ELR (cell line): ENCODE results near the gene LIPJ.

Experiments used
- DNase-seq: peaks from one replicate; pipeline ENCODE4 v3.0.0-alpha.2; 2015; ENCODE audit warnings: low read depth

LIPJ gene

DNA sequence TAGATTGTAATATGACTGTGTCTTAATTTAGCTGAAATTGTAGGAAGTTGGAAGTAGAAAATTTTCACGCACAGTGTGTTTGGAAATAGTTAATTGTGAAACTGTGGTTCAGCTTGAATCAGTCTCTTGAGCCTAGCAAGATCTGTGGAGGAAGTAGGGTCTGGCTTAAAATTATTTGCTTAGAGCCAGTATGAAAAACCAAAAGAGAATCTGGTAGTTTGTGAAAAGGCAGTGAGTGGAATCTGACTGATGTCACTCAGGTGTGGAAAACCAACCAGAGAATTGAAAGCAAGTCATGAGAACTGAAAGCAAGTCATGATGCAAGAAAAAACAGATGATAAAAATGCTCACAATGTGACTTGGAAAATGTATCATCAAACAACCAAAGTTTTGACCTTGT lies 11.5 kb downstream of the LIPJ start:
- no peak for DNase-seq

DNA sequence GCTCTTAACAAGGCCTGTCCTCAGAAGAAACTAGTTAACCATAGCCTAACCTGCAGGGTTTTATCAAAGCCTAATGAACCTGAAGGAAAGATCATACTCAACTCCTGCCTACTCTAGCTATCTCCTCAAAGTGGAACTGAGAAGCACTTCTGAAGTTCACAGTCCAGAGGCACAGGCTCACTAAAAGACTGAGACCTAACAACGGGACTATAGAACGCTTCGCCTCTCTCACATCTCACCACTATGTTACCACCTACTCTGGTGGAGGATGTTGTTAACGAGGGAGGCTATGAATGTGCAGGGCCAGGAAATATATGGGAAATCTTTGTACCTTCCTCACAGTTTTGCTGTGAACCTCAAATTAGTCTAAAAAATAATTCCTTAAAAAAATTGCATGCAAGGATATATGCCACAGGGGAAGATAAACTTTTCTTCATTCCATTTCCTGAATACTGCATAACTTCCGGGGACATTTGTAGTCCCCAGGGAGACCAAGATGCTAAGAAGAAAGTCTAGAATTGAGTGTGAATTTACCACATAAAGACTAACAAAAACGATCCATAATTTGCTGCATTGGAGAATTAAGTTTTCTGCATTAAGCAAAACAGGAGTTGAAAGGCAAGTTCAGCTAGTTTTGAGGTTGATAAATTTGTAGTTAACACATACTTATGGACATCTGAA lies 21.6 kb downstream of the LIPJ start:
- DNase-seq: no peak

DNA sequence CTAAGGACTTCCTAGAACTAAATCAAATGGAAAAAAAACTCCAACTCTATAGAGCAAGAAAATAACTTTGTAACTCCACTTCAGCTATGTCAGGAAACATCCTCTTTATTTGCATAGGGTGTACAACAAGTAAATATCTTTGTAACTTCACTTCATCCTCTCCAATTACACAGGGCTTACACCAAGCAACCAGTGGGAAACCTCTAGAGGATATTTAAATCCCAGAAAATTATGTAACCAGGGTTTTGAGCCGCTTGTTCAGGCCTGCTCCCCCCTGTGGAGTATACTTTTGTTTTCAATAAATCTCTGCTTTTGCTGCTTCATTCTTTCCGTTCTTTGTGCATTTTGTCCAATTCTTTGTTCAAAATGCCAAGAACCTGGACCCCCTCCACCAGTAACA lies 22.2 kb downstream of the LIPJ start:
- no peak for DNase-seq

DNA sequence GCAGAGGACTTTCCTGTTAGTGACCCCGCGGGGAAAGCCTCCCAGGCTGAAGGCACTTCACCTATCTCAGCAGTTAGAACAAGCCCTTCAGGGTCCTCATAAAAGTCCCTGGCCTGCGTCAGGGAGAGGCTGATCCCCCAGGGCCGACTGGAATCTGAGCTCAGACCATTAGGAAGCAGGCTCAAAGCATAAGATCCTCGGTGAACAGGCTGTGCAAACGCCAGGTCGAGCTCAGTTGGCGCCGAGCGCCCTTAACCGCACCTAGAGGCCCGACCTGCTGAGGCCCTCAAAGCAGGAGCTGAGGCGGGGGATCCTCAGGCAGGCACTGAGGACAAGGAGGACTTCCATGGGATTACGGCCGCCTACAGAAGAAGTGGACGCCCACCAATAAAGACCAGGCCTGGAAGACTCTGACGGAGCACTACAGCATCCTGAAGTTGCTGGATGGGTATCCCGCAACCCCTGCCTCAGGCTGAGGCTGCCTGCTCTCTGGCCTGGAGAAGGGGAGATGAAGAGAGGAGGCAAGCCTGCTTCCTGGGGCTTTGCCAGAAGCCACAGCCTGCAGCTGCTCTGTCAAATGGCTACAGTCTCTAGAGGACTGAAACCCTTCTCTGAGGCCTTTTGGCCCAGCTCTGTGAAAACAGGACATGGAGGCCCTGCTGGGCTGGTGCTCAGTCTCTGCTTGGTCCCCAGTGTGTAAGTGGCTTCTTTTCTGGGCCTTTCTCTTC lies 29.9 kb downstream of the LIPJ start:
- DNase-seq: no peak

DNA sequence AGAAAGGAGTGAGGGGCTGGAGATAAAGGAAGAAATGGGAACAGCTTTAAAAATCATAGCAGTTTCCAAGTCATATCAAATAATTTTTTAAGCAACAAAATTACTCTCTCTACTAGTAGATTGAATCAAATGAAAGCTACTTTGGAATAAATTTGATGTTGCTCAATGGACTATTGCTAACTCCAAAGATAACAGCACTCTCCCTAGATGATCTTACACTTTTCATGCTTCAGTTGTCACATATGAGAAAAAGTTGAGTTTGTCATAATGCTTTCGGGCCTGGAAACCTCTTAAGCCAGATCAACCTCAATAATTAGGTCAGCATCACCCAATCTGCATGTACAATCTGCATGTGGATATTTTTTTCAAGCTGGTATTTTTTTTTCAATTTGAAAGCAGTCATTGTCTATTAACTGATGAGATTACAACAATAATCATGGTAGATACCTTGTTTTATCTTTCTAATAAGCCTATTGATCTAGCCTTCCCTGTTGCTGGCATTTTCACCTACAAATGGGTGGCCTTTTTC lies 31.3 kb downstream of the LIPJ start:
- DNase-seq: no peak

DNA sequence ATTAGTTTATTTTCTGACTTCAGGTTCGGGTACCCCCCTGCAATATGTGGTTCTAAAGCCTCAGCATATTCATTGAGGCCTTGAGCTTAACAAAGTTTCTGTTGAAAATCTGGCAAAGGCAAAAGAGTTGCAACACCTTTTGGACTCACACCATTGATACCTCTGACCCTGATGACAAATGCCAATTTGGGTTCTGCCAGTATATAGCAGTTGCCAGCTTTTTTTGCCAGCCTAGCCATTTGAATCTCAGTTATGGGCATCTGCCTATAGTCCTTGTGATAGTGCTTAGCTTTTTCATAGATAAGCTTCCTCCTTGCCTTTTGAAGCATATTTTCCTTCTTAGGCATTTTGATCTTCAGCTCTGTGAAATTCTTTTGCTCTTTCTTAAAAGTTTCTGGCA lies 31.9 kb downstream of the LIPJ start:
- no peak for DNase-seq

DNA sequence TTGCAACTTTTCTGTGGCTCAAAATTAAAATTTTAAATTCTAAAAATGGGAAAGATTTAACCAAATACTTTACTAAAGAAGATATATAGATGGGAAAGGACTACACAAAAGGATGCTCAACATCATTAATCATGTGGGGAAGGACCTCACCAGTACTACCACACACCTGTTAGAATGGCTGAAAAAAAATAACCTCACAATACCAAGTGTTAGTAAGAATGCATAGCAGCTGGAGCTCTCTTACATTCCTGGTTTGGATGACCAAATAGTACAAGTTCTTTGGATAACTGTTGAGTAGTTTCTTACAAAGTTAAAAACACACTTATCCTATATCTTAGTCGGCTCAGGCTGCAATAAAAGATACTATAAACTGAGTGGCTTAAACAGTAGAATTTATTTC lies 33.9 kb downstream of the LIPJ start:
- no peak for DNase-seq

DNA sequence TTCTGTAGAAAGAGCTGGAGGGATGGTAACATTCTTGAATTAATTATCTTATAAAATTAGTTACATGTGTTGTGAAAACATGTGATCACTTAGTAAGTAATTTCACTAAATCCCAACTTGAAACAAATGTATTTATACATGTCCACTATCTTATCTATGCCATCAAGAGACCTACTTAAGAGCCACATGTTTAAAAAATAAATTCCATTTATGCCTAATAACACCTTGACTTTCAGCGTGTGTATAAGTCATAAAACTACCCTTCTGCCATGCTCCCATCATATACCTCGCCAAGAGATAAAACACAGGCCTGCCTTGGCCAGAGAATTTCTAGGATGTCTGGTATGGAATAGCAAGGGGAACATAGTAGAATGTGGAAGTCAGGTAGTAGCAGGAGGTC lies 37.3 kb downstream of the LIPJ start:
- no peak for DNase-seq

DNA sequence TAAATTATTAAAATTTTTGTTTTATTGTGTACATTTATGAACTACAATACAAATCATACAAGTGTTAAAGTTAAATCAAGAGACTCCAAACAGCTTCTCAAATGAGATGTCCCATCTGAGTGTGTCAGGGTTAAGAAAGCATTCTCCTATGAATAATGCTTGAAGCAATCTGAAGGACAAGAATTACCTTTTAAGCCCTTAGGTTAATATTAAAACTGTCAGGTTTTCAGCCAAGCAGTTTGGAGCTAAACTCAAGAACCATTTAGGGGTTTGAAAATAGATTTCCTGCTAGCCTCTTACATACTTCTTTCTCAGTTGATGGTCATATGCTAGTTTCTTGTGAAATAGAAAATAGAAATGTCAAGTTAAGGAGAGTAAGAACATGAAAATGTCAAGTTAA lies 38.3 kb downstream of the LIPJ start:
- DNase-seq: no peak

DNA sequence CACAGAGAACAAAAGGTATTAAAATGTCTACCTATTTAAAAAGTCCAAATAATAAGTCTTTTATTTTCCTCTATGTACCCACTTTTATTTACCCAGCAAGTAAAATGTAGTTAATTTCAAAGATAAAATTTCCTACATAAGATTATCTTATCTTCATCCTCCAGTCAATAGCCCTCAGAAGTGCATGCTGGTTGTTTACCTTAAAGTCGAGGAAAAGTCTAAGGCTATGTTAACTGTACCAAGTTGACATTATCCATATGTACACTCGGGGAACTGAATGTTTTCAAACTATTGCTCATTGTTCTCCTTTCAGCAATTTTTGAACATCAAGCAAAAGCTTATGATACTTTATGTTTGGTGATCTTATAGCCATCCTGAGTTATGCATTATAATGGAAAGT lies 53.6 kb downstream of the LIPJ start:
- no peak for DNase-seq

DNA sequence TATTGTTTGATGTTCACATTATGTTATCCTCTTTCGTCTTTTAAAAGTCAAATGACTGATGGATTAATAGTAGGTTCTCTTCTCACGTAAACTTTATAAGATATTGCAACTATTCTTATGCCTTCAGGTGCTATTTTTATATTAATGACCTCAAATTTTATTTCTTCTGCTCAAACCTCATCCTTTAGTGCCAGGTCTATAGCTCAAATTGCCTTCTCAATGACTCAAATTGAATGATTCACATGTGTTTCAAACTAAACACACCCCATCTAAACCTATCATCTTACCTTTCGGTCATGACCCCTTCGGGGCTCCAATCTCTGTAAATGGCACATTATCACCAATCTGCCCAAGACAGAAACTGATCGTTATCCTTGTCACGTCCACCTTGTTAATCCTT lies 55.6 kb downstream of the LIPJ start:
- DNase-seq: peak; percentile 9

DNA sequence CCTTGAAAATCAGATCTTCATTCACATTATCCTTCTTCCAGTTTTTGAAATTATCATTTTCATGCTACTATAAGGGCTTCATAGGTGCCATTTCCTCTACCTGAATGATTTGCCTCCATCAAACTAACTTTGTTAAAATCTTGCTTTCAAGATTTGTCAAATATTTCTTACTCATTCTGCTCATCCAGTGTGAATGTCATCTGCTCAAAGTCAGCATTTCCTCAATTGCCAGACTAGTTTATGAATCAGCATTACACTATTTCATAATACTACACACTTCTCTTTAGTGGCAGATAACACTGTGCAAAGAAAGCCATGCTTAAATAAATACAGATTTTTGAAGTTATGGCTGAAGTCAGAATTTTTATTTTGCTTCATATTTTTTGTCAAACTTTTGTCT lies 56.4 kb downstream of the LIPJ start:
- peak; percentile 35 for DNase-seq

DNA sequence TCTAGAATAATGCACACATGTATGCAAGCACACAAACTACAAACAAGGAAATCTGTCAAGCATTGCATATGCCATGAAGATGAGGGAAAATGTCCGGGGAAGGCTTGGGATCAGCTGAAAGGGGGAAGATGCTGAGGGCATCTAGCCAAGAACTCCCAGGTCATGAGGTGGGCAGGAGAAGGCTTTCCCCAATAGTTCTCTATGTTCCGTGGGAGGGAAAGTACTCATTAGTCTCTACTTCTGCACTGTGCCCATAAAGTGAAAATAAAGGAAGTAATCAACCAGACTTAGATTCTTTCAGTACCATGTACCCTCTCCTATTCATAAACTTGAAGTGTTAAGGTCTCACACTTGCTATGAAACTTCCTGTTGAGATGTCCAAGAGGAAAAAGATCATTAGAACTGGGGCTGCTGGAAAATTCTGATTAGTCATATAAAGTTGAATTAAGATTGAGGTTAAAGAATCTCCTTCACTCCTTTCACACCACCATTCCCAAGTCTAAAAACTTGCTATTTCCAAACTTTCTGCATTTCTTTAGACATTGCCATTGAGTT lies 60.6 kb downstream of the LIPJ start:
- DNase-seq: no peak

DNA sequence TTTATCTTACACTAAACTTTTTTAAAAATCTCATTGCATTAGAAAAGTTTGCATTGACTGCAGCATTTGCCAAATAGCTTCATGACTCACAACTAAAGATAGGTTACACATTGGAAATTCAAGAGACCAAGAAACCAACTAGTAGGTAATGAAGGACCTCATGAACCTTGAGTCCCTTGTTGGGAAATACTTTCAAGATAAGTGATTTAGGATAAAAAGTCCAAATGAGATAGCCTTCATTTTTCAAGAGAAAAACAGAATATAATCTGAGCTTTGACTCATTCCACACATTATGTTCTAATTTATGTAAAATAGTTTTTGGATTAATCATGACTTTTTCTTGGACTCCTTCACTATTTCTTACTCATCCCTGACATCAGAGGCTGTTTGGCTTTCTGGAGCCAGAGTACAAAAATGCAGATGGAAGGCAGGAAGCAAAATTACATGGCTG lies 64.6 kb downstream of the LIPJ start:
- DNase-seq: peak; percentile 94

DNA sequence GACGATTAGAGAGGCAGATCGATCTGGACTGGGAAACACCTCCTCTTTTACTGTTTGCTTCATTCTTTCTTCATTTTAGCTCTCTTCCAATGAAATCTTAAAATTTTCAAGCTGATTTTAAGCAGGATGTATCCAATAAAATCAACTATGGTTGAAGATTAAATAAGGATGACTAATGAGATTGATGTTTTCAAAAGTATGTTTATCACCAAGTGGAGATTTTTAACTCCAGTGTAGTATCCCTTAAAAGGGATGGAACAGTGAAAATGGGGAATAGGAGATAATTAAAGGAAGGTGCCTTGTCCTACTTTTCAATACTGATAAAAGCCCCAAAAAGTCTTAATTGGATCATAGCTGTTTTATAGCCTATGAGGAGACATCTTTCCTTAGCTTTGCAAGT lies 66.1 kb downstream of the LIPJ start:
- DNase-seq: peak; percentile 48
